Naive thymus-derived CD4-positive, alpha-beta T cell (primary cell): ENCODE results near the gene NAPG. TPM values are rescaled to one million over a fixed set of nuclear protein-coding genes. Genes with fewer than 3 reads are reported as not detected.
"Not testable (repeated sequence)": the region's sequence is repeated elsewhere in the genome, so short reads cannot be mapped to it uniquely, and the experiment has no call there.

Experiments
- ATAC-seq: fragments of 150-1000 bp; cut with Tn5 transposase; 2 replicates; pipeline ENCODE4 v1.10.0; 2021; ENCODE audit warnings: mild to moderate bottlenecking, moderate library complexity
- CTCF ChIA-PET: fragments of 350-600 bp; sonication (Branson Sonifier 250); formaldehyde crosslinking; loops from one replicate; lab custom pipeline; 2021; ENCODE audit warnings: antibody characterized with exemption; lab: Charles Lee
- POLR2A ChIA-PET: fragments of 350-600 bp; sonication (Branson Sonifier 250); formaldehyde crosslinking; loops from one replicate; lab custom pipeline; 2021; ENCODE audit warnings: antibody characterized with exemption, inconsistent platforms; lab: Charles Lee
- DNase-seq, 9 donors: peaks; one replicate each; pipeline versions ENCODE4 v3.0.0 to v3.0.0-alpha.2; 2020 to 2022; ENCODE audit warnings: mixed read lengths in 1 of 9
- H3K27ac ChIP-seq: one replicate; pipeline ENCODE4 v1.7.0; 2013; ENCODE audit warnings: mild to moderate bottlenecking, low read depth, low read length, moderate library complexity
- H3K27me3 ChIP-seq, 2 donors: one replicate each; pipeline ENCODE4 v1.7.0; 2013; ENCODE audit warnings: low read length in 2 of 2, mild to moderate bottlenecking in 2 of 2, moderate library complexity in 2 of 2; ENCODE audit not compliant: control insufficient read depth in 2 of 2, insufficient read depth in 2 of 2
- H3K36me3 ChIP-seq, 3 experiments: 1 replicate in 2 of 3; 2 replicates in 1 of 3; pipeline ENCODE4 v1.7.0; 2013; ENCODE audit warnings: low read length in 3 of 3, mild to moderate bottlenecking in 3 of 3, moderate library complexity in 1 of 3; ENCODE audit not compliant: insufficient read depth in 3 of 3, control insufficient read depth in 2 of 3
- H3K4me1 ChIP-seq, 2 donors: one replicate each; pipeline ENCODE4 v1.7.0; 2013; ENCODE audit warnings: low read length in 2 of 2, mild to moderate bottlenecking in 2 of 2, moderate library complexity in 1 of 2; ENCODE audit not compliant: control insufficient read depth in 2 of 2, insufficient read depth in 2 of 2
- H3K4me3 ChIP-seq: 2 replicates; pipeline ENCODE4 v1.7.0; 2013; ENCODE audit warnings: mild to moderate bottlenecking, low read length
- H3K9me3 ChIP-seq, 3 experiments: 1 replicate in 2 of 3; 2 replicates in 1 of 3; pipeline ENCODE4 v1.7.0; 2013; ENCODE audit warnings: low read length in 3 of 3; ENCODE audit not compliant: control insufficient read depth in 2 of 3
- H3K27ac Mint-ChIP-seq, 9 donors: one replicate each; pipeline ENCODE4 v1.8.0; 2020 to 2022; ENCODE audit warnings: mixed read lengths in 9 of 9, mild to moderate bottlenecking in 8 of 9, moderate library complexity in 5 of 9, inconsistent platforms in 2 of 9
- H3K27me3 Mint-ChIP-seq, 5 donors: one replicate each; pipeline ENCODE4 v1.8.0; 2021 to 2022; ENCODE audit warnings: mixed read lengths in 5 of 5, mild to moderate bottlenecking in 1 of 5
- H3K36me3 Mint-ChIP-seq, 5 donors: one replicate each; pipeline ENCODE4 v1.8.0; 2020 to 2022; ENCODE audit warnings: mixed read lengths in 5 of 5, mild to moderate bottlenecking in 3 of 5, inconsistent platforms in 1 of 5
- H3K4me1 Mint-ChIP-seq, 7 donors: one replicate each; pipeline ENCODE4 v1.8.0; 2020 to 2022; ENCODE audit warnings: mixed read lengths in 7 of 7, mild to moderate bottlenecking in 3 of 7, inconsistent platforms in 1 of 7
- H3K4me3 Mint-ChIP-seq, 10 donors: one replicate each; pipeline ENCODE4 v1.8.0; 2020 to 2022; ENCODE audit warnings: mild to moderate bottlenecking in 10 of 10, mixed read lengths in 10 of 10, moderate library complexity in 6 of 10, inconsistent platforms in 2 of 10
- H3K9me3 Mint-ChIP-seq, 11 donors: one replicate each; pipeline ENCODE4 v1.8.0; 2020 to 2022; ENCODE audit warnings: mixed read lengths in 11 of 11, mild to moderate bottlenecking in 4 of 11, inconsistent platforms in 1 of 11, moderate library complexity in 1 of 11
- intact Hi-C, 2 donors: fragments of 100-400 bp; cut with micrococcal nuclease; formaldehyde crosslinking; loops; one replicate each; pipeline ENCODE4 v1.15.1; 2023
- polyA plus RNA-seq, 2 donors: library from polyadenylated mRNA; unstranded; fragments of 300-500 nt; fragmentation: Illumina TruSeq; gene quantifications; one replicate each; pipeline ENCODE4 v1.2.3, GENCODE V29; 2021
- total RNA-seq, 6 experiments: library from RNA in 5 of 6; stranded (reverse) in 5 of 6; gene quantifications; 1 replicate in 5 of 6; 2 replicates in 1 of 6; pipeline ENCODE4 v1.2.3 and lab custom pipeline; 2021 to 2026

The NAPG gene
- total and polyA plus RNA-seq, 7 experiments from 2014 or later = 10.2 to 35.7 (median 29.9) TPM

- ChIA-PET CTCF (no interaction called here), POLR2A (no interaction called here)
- Histone ChIP-seq H3K4me1 (no peaks in the 10 kb centered on the region), H3K4me3 (no peak overlapping the region), H3K27ac (no peak overlapping the region), H3K36me3 (no peaks in the 10 kb centered on the region), H3K27me3 (no peaks in the 10 kb centered on the region), H3K9me3 (no peaks in the 10 kb centered on the region)
- Mint-ChIP-seq H3K4me1 (no peaks in the 10 kb centered on the region), H3K27me3 (no peaks in the 10 kb centered on the region), H3K36me3 (peaks cover 0 to 6% (median under 1%) of the 10 kb centered on the region in 5 donors), H3K27ac (no peak overlapping the region), H3K4me3 (no peak overlapping the region), H3K9me3 (peaks cover 0 to 4% (median 0%) of the 10 kb centered on the region in 11 donors)
- DNase-seq (no peak), ATAC-seq (no peak)
- intact Hi-C loops = no loop called here
These were observed 40.6 kb downstream of the NAPG start for GRCh38 chr18:10566390-10566789.

GRCh38 chr18:10569941-10570340, 44.1 kb downstream of the NAPG start:
- H3K4me3 ChIP-seq, POLR2A ChIA-PET, H3K4me3 Mint-ChIP-seq, H3K4me1 ChIP-seq, H3K9me3 Mint-ChIP-seq, H3K36me3 Mint-ChIP-seq, H3K4me1 Mint-ChIP-seq, H3K27ac Mint-ChIP-seq, H3K9me3 ChIP-seq, DNase-seq, ATAC-seq, intact Hi-C loops, H3K36me3 ChIP-seq, H3K27me3 Mint-ChIP-seq, H3K27ac ChIP-seq, H3K27me3 ChIP-seq: not testable (repeated sequence)
- CTCF ChIA-PET = interaction anchor here (1.1 kb wide), 1 partner anchor 8 kb away, joined by 3 read pairs; no protein-coding TSS in a partner anchor

GRCh38 chr18:10570622-10571021, 44.8 kb downstream of the NAPG start:
- intact Hi-C loops = no loop called here
- CTCF ChIA-PET = interaction anchor here (1.1 kb wide), 1 partner anchor 9 kb away, joined by 3 read pairs; no protein-coding TSS in a partner anchor
- Mint-ChIP-seq H3K4me3 (no peak overlapping the region), H3K27me3 (no peaks in the 10 kb centered on the region), H3K27ac (no peak overlapping the region), H3K9me3 (peaks cover 0 to 4% (median 0%) of the 10 kb centered on the region in 11 donors), H3K36me3 (peaks cover 0 to 6% (median 1%) of the 10 kb centered on the region in 5 donors), H3K4me1 (no peaks in the 10 kb centered on the region)
- DNase-seq (no peak), ATAC-seq (no peak)
- Histone ChIP-seq H3K27me3 (no peaks in the 10 kb centered on the region), H3K27ac (no peak overlapping the region), H3K9me3 (no peaks in the 10 kb centered on the region), H3K36me3 (no peaks in the 10 kb centered on the region), H3K4me3 (no peak overlapping the region), H3K4me1 (no peaks in the 10 kb centered on the region)
- POLR2A ChIA-PET = no interaction called here

- Mint-ChIP-seq H3K36me3 (peaks cover 0 to 6% (median 0%) of the 10 kb centered on the region in 5 donors), H3K27me3 (no peaks in the 10 kb centered on the region), H3K27ac (no peak overlapping the region), H3K4me3 (no peak overlapping the region), H3K4me1 (no peaks in the 10 kb centered on the region), H3K9me3 (peaks cover 0 to 4% (median 0%) of the 10 kb centered on the region in 11 donors)
- Histone ChIP-seq H3K9me3 (no peaks in the 10 kb centered on the region), H3K27ac (no peak overlapping the region), H3K4me1 (no peaks in the 10 kb centered on the region), H3K4me3 (no peak overlapping the region), H3K36me3 (no peaks in the 10 kb centered on the region), H3K27me3 (no peaks in the 10 kb centered on the region)
- no peak for DNase-seq
- CTCF ChIA-PET = interaction anchor here (0.5 to 0.6 kb wide), 2 partner anchors 9 to 1221 kb away, joined by 3 to 4 read pairs; no protein-coding TSS in a partner anchor
- POLR2A ChIA-PET = no interaction called here
- intact Hi-C loops = no loop called here
- ATAC-seq = no peak
These were observed 45.7 kb downstream of the NAPG start for GRCh38 chr18:10571537-10571936.

GRCh38 chr18:10573261-10573660, 47.4 kb downstream of the NAPG start:
- CTCF ChIA-PET, ATAC-seq, DNase-seq, H3K27me3 Mint-ChIP-seq, H3K4me1 Mint-ChIP-seq, H3K36me3 ChIP-seq, H3K27ac Mint-ChIP-seq, H3K9me3 Mint-ChIP-seq, H3K4me3 ChIP-seq, H3K27ac ChIP-seq, H3K36me3 Mint-ChIP-seq, H3K4me1 ChIP-seq, H3K9me3 ChIP-seq, H3K27me3 ChIP-seq, intact Hi-C loops, H3K4me3 Mint-ChIP-seq, POLR2A ChIA-PET: not testable (repeated sequence)

- ATAC-seq, H3K27ac Mint-ChIP-seq, POLR2A ChIA-PET, H3K27ac ChIP-seq, H3K4me3 Mint-ChIP-seq, intact Hi-C loops, H3K36me3 Mint-ChIP-seq, H3K9me3 Mint-ChIP-seq, CTCF ChIA-PET, H3K27me3 ChIP-seq, DNase-seq, H3K4me3 ChIP-seq, H3K27me3 Mint-ChIP-seq, H3K9me3 ChIP-seq, H3K36me3 ChIP-seq, H3K4me1 ChIP-seq: not testable (repeated sequence)
- H3K4me1 Mint-ChIP-seq = peaks cover 0 to 16% (median 2%) of the 10 kb centered on the region in 7 donors
These were observed 48.6 kb downstream of the NAPG start for GRCh38 chr18:10574412-10574811.

GRCh38 chr18:10577842-10578572, 52.2 kb downstream of the NAPG start:
- H3K27ac Mint-ChIP-seq = peak overlapping the region in 6 of 9 donors; percentile 37 to 87 (median 66)
- H3K36me3 ChIP-seq = not testable (repeated sequence)
- H3K9me3 Mint-ChIP-seq = peaks cover 0 to 11% (median 7%) of the 10 kb centered on the region in 11 donors

More at GRCh38 chr18:10577842-10578572, 52.2 kb downstream of the NAPG start:
- H3K27me3 ChIP-seq, intact Hi-C loops, ATAC-seq, H3K4me1 ChIP-seq, POLR2A ChIA-PET, H3K27me3 Mint-ChIP-seq, CTCF ChIA-PET, H3K4me3 ChIP-seq, H3K27ac ChIP-seq, H3K9me3 ChIP-seq: not testable (repeated sequence)
- Mint-ChIP-seq H3K4me1 (peaks cover 0 to 34% (median 10%) of the 10 kb centered on the region in 7 donors), H3K4me3 (peak overlapping the region in 9 of 10 donors; percentile 36 to 80 (median 51)), H3K36me3 (peaks cover 7 to 11% (median 9%) of the 10 kb centered on the region in 5 donors)
- DNase-seq = peak in 6 of 9 donors; percentile 8 to 36 (median 19)
